Hindlimb muscle (tissue), 1 donor: ENCODE data around the gene SPINT2. TPM values are rescaled to one million over a fixed set of nuclear protein-coding genes. Genes with fewer than 3 reads are reported as not detected.

Source experiments
- DNase-seq: peaks from one replicate; pipeline ENCODE4 v3.0.0-alpha.2; 2013
- polyA plus RNA-seq: library from polyadenylated mRNA; unstranded; fragments of 120-200 nt; gene quantifications from one replicate; pipeline ENCODE4 v1.2.1, GENCODE V29; 2013; ENCODE audit not compliant: insufficient read length

The SPINT2 gene
- polyA plus RNA-seq, 1 donor: 5.2 TPM

- no peak for DNase-seq
These were observed 34.7 kb downstream of the SPINT2 start for GRCh38 chr19:38298821-38299680.

GRCh38 chr19:38303517-38304351 is 39.4 kb downstream of the SPINT2 start, which contains the start of gene C19orf33:
TSS of gene C19orf33 (plus strand) at chr19:38304251. CDS start at chr19:38304262, 11 bp downstream.
- no peak for DNase-seq

GRCh38 chr19:38304352-38304865 is 40.0 kb downstream of the SPINT2 start:
- DNase-seq: no peak

- no peak for DNase-seq
These were observed 40.6 kb downstream of the SPINT2 start for GRCh38 chr19:38304866-38305429.

- DNase-seq: no peak
These were observed 41.9 kb downstream of the SPINT2 start for GRCh38 chr19:38306236-38306635.

GRCh38 chr19:38307076-38307475 is 42.7 kb downstream of the SPINT2 start:
- no peak for DNase-seq

GRCh38 chr19:38307597-38307996 is 43.2 kb downstream of the SPINT2 start:
- no peak for DNase-seq

GRCh38 chr19:38308006-38308766 is 43.8 kb downstream of the SPINT2 start:
- DNase-seq: no peak

GRCh38 chr19:38308926-38309614 is 44.7 kb downstream of the SPINT2 start:
- DNase-seq: no peak

- no peak for DNase-seq
These were observed 45.4 kb downstream of the SPINT2 start for GRCh38 chr19:38309615-38310278.

- DNase-seq: no peak
These were observed 45.9 kb downstream of the SPINT2 start for GRCh38 chr19:38310279-38310670.

- no peak for DNase-seq
These were observed 46.6 kb downstream of the SPINT2 start for GRCh38 chr19:38310986-38311385.

GRCh38 chr19:38315657-38316476 is 51.5 kb downstream of the SPINT2 start, which contains the start of gene YIF1B:
TSS of gene YIF1B (minus strand) at chr19:38315947. CDS start at chr19:38315917, 30 bp downstream.
- peak; percentile 95 for DNase-seq

GRCh38 chr19:38316477-38317067 is 52.2 kb downstream of the SPINT2 start:
- DNase-seq: no peak

GRCh38 chr19:38317104-38317612 is 52.8 kb downstream of the SPINT2 start:
- DNase-seq: no peak

GRCh38 chr19:38318660-38319059 is 54.3 kb downstream of the SPINT2 start:
- DNase-seq: no peak

GRCh38 chr19:38319421-38320258 is 55.3 kb downstream of the SPINT2 start, which contains the start of gene KCNK6:
TSS of gene KCNK6 (plus strand) at chr19:38319845. CDS start at chr19:38319951, 106 bp downstream.
- DNase-seq: peak; percentile 45

- DNase-seq: no peak
These were observed 56.6 kb downstream of the SPINT2 start for GRCh38 chr19:38320969-38321339.
